IMR-90 (cell line): ENCODE data around the gene ZNF473. TPM values are rescaled to one million over a fixed set of nuclear protein-coding genes. Genes with fewer than 3 reads are reported as not detected.

Experiments
- ATAC-seq: fragments of 200-7000 bp; cut with Tn5 transposase; 2 replicates; pipeline ENCODE4 v1.9.1; 2020; ENCODE audit warnings: low read depth, mild to moderate bottlenecking, moderate library complexity
- BruUV-seq: library from RNA; stranded (reverse); fragments of 400-500 nt; replicated peaks from 2 replicates; lab custom pipeline; 2021; lab: Mats Ljungman, UMichigan
- CTCF ChIA-PET: fragments of 300-600 bp; formaldehyde crosslinking; extraction: SDS; loops from one replicate; lab custom pipeline; 2021; ENCODE audit warnings: antibody characterized with exemption; lab: Yijun Ruan, JAX
- POLR2A ChIA-PET: fragments of 300-600 bp; sonication (Branson Sonifier 250); formaldehyde crosslinking; loops from one replicate; lab custom pipeline; 2022; ENCODE audit warnings: antibody characterized with exemption; ENCODE audit not compliant: unreplicated experiment; lab: Charles Lee
- DNase-seq: peaks from one replicate; pipeline ENCODE4 v3.0.0; 2013
- H2AFZ ChIP-seq: replicated peaks from 2 replicates; pipeline ENCODE3; 2013; ENCODE audit warnings: low read length, mild to moderate bottlenecking; ENCODE audit not compliant: poor library complexity
- H2AK5ac ChIP-seq: 2 replicates; pipeline ENCODE4 v1.6.1; 2013; ENCODE audit warnings: low read depth, low read length, inconsistent platforms
- H2AK9ac ChIP-seq: replicated peaks from 2 replicates; pipeline ENCODE3; 2013; ENCODE audit warnings: mild to moderate bottlenecking, low read depth, low read length, moderate library complexity; ENCODE audit not compliant: poor library complexity
- H2BK120ac ChIP-seq: 2 replicates; pipeline ENCODE4 v1.6.1; 2013; ENCODE audit warnings: low read depth, low read length, inconsistent platforms
- H2BK15ac ChIP-seq: 3 replicates; pipeline ENCODE4 v1.6.1; 2013; ENCODE audit warnings: low read depth, low read length, inconsistent platforms
- H2BK20ac ChIP-seq: 2 replicates; pipeline ENCODE4 v1.6.1; 2013; ENCODE audit warnings: low read depth, mild to moderate bottlenecking, inconsistent platforms, low read length, moderate library complexity
- H2BK5ac ChIP-seq: 2 replicates; pipeline ENCODE4 v1.6.1; 2013; ENCODE audit warnings: mild to moderate bottlenecking, low read depth, low read length, inconsistent platforms; ENCODE audit not compliant: poor library complexity, severe bottlenecking
- H3K14ac ChIP-seq: replicated peaks from 2 replicates; pipeline ENCODE4 v1.6.1; 2013; ENCODE audit warnings: low read depth, low read length, inconsistent platforms
- H3K18ac ChIP-seq: 2 replicates; pipeline ENCODE4 v1.6.1; 2013; ENCODE audit warnings: low read depth, low read length, control low read depth
- H3K23ac ChIP-seq: 2 replicates; pipeline ENCODE4 v1.6.1; 2013; ENCODE audit warnings: low read depth, low read length, inconsistent platforms
- H3K27ac ChIP-seq: 2 replicates; pipeline ENCODE4 v1.5.1; 2013; ENCODE audit warnings: mild to moderate bottlenecking, control low read depth, low read length; ENCODE audit not compliant: insufficient read depth
- H3K27me3 ChIP-seq: 2 replicates; pipeline ENCODE4 v1.6.1; 2013; ENCODE audit warnings: low read length; ENCODE audit not compliant: control insufficient read depth, insufficient read depth
- H3K36me3 ChIP-seq: 2 replicates; pipeline ENCODE4 v1.6.1; 2013; ENCODE audit warnings: low read length, mixed read lengths; ENCODE audit not compliant: control insufficient read depth, insufficient read depth
- H3K4ac ChIP-seq: 2 replicates; pipeline ENCODE4 v1.6.1; 2013; ENCODE audit warnings: low read depth, low read length, inconsistent platforms
- H3K4me1 ChIP-seq: 2 replicates; pipeline ENCODE4 v1.6.1; 2013; ENCODE audit warnings: low read length, mixed read lengths; ENCODE audit not compliant: control insufficient read depth, insufficient read depth
- H3K4me2 ChIP-seq: 2 replicates; pipeline ENCODE4 v1.6.1; 2013; ENCODE audit warnings: low read depth, mild to moderate bottlenecking, control low read depth, low read length, moderate library complexity
- H3K4me3 ChIP-seq: 2 replicates; pipeline ENCODE4 v1.5.1; 2013; ENCODE audit warnings: low read depth, mild to moderate bottlenecking, control low read depth, low read length, moderate library complexity; ENCODE audit not compliant: insufficient read depth
- H3K56ac ChIP-seq: 2 replicates; pipeline ENCODE4 v1.6.1; 2013; ENCODE audit warnings: low read length, inconsistent platforms; ENCODE audit not compliant: insufficient read depth; ENCODE audit errors: extremely low read depth
- H3K79me1 ChIP-seq, 2 experiments: 2 replicates each; pipeline ENCODE4 v1.6.1; 2013; ENCODE audit warnings: low read length in 2 of 2, inconsistent platforms in 1 of 2, low read depth in 1 of 2
- H3K9ac ChIP-seq: 2 replicates; pipeline ENCODE4 v1.6.1; 2013; ENCODE audit warnings: low read depth, low read length, control low read depth
- H3K9me1 ChIP-seq: 2 replicates; pipeline ENCODE4 v1.6.1; 2013; ENCODE audit warnings: low read length, inconsistent platforms; ENCODE audit not compliant: insufficient read depth
- H3K9me3 ChIP-seq: 2 replicates; pipeline ENCODE4 v1.6.1; 2013; ENCODE audit warnings: low read length; ENCODE audit not compliant: control insufficient read depth, insufficient read depth
- H4K20me1 ChIP-seq: 2 replicates; pipeline ENCODE4 v1.6.1; 2013; ENCODE audit warnings: low read length, inconsistent platforms; ENCODE audit not compliant: insufficient read depth
- H4K5ac ChIP-seq: 2 replicates; pipeline ENCODE4 v1.6.1; 2013; ENCODE audit warnings: mild to moderate bottlenecking, low read depth, low read length, control low read depth
- H4K8ac ChIP-seq, 2 experiments: 2 replicates each; pipeline ENCODE4 v1.6.1; 2013; ENCODE audit warnings: low read depth in 2 of 2, low read length in 2 of 2, control low read depth in 1 of 2, inconsistent platforms in 1 of 2
- H4K91ac ChIP-seq: 2 replicates; pipeline ENCODE4 v1.6.1; 2013; ENCODE audit warnings: low read depth, low read length, inconsistent platforms; ENCODE audit not compliant: insufficient read depth
- BHLHE40 ChIP-seq: fragments of 150-350 bp; IDR thresholded peaks from 2 replicates; pipeline ENCODE4 v1.6.1; 2016; ENCODE audit warnings: mild to moderate bottlenecking, low read depth, low read length
- CEBPB ChIP-seq: IDR thresholded peaks from 2 replicates; pipeline ENCODE4 v1.6.1; 2012; ENCODE audit warnings: low read depth, low read length, improper control_type of control experiment
- CHD1 ChIP-seq: IDR thresholded peaks from 2 replicates; pipeline ENCODE4 v1.6.1; 2012; ENCODE audit warnings: low read depth, low read length, improper control_type of control experiment
- CTCF ChIP-seq: conservative IDR thresholded peaks from 2 replicates; pipeline ENCODE4 v1.5.1; 2012; ENCODE audit warnings: mild to moderate bottlenecking, low read depth, low read length, improper control_type of control experiment
- ELK1 ChIP-seq: fragments of 150-350 bp; IDR thresholded peaks from 2 replicates; pipeline ENCODE4 v1.6.1; 2016; ENCODE audit warnings: low read depth, mild to moderate bottlenecking, low read length, moderate library complexity, borderline replicate concordance
- FOS ChIP-seq: fragments of 150-350 bp; IDR thresholded peaks from 2 replicates; pipeline ENCODE4 v1.6.1; 2016; ENCODE audit warnings: low read depth, low read length
- MAFK ChIP-seq: IDR thresholded peaks from 2 replicates; pipeline ENCODE4 v1.6.1; 2012; ENCODE audit warnings: low read depth, low read length, improper control_type of control experiment
- MAZ ChIP-seq: IDR thresholded peaks from 2 replicates; pipeline ENCODE4 v1.6.1; 2012; ENCODE audit warnings: low read depth, mild to moderate bottlenecking, low read length, improper control_type of control experiment, moderate library complexity, borderline replicate concordance
- MXI1 ChIP-seq: IDR thresholded peaks from 2 replicates; pipeline ENCODE4 v1.6.1; 2012; ENCODE audit warnings: low read depth, mild to moderate bottlenecking, low read length, moderate library complexity, borderline replicate concordance
- NFE2L2 ChIP-seq: fragments of 150-350 bp; IDR thresholded peaks from 2 replicates; pipeline ENCODE4 v1.6.1; 2016; ENCODE audit warnings: low read depth, mild to moderate bottlenecking, low read length
- POLR2A ChIP-seq: IDR thresholded peaks from 2 replicates; pipeline ENCODE4 v1.6.1; 2012; ENCODE audit warnings: mild to moderate bottlenecking, low read depth, low read length
- RAD21 ChIP-seq: IDR thresholded peaks from 2 replicates; pipeline ENCODE4 v1.6.1; 2012; ENCODE audit warnings: low read length, improper control_type of control experiment
- RCOR1 ChIP-seq: IDR thresholded peaks from 2 replicates; pipeline ENCODE4 v1.6.1; 2012; ENCODE audit warnings: mild to moderate bottlenecking, low read length, improper control_type of control experiment; ENCODE audit not compliant: insufficient replicate concordance
- RFX5 ChIP-seq: IDR thresholded peaks from 2 replicates; pipeline ENCODE4 v1.8.0; 2012; ENCODE audit warnings: low read depth, mild to moderate bottlenecking, low read length, moderate library complexity
- SMC3 ChIP-seq: fragments of 150-350 bp; IDR thresholded peaks from 2 replicates; pipeline ENCODE4 v1.6.1; 2016; ENCODE audit warnings: low read depth, mild to moderate bottlenecking, antibody characterized with exemption, low read length, moderate library complexity
- USF2 ChIP-seq: fragments of 150-350 bp; IDR thresholded peaks from 2 replicates; pipeline ENCODE4 v1.6.1; 2017; ENCODE audit warnings: mild to moderate bottlenecking, antibody characterized with exemption, low read length, low read depth
- WGBS, 2 experiments: methylation state at CpG; one replicate each; pipeline versions ENCODE4 v1.1.5 to v1.1.7; 2013; ENCODE audit warnings: missing lambda C conversion rate in 2 of 2; ENCODE audit not compliant: insufficient read length in 1 of 2; ENCODE audit errors: extremely low coverage in 2 of 2; 5-methylcytosine and 5-hydroxymethylcytosine counted together
- dilution Hi-C: fragments of 300-500 bp; cut with HindIII; formaldehyde crosslinking; loops from one replicate; pipeline ENCODE4 v1.14.3; 2018; ENCODE audit warnings: low sequenced_read_pairs; ENCODE audit not compliant: unreplicated experiment
- in situ Hi-C: fragments of 300-500 bp; cut with MboI; formaldehyde crosslinking; loops from 3 replicates; pipeline ENCODE4 v1.14.3; 2019; ENCODE audit warnings: low sequenced_read_pairs, inconsistent platforms, mixed read lengths
- intact Hi-C: fragments of 100-400 bp; cut with micrococcal nuclease; formaldehyde crosslinking; loops from 2 replicates; pipeline ENCODE4 v1.10.0; 2022
- polyA plus RNA-seq, 3 experiments: library from polyadenylated mRNA; depleted of rRNA; stranded (reverse); fragments of >200 nt; gene quantifications; 2 replicates each; pipeline ENCODE4 v1.2.3, GENCODE V29; 2012; ENCODE audit warnings: low replicate concordance in 1 of 3
- total RNA-seq: library from RNA; depleted of rRNA; stranded (reverse); fragments of >200 nt; gene quantifications from 2 replicates; pipeline ENCODE4 v1.2.3, GENCODE V29; 2012

ZNF473 gene
- total and polyA plus RNA-seq, 2 of the 4 experiments (the other 2 are of a cell fraction) = 4.5 to 13.3 TPM

DNA sequence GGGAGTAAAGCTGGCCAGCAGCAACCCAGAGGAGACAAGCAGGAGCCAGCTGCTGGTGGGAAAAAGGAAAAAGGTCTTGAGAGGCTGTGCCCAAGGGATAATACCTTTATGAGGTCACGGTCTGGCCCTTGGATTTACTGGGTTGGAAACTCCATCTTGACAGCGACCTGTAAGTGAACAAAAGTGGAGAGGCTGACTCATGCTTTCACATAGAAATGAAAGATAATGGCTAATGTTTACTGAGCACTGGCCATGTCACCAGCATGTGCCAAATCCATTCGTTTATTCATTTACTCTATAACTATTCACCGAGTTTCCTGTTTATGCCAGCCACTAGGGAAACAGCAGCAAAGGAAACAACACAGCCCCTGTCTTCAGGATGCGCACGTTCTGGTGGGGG lies 5.3 kb upstream of the ZNF473 start:
- H3K4ac ChIP-seq = no peak overlapping the region
- no peak overlapping the region for H3K9ac ChIP-seq
- no peaks in the 10 kb centered on the region for H3K9me3 ChIP-seq
- no peak overlapping the region for H4K8ac ChIP-seq
- H3K79me1 ChIP-seq = peaks cover 29 to 60% of the 10 kb centered on the region in 2 experiments
- TF ChIP-seq RFX5 (no peak), ELK1 (no peak), CEBPB (no peak), MAFK (no peak), MXI1 (no peak), CHD1 (no peak), RAD21 (no peak), USF2 (no peak), NFE2L2 (no peak), CTCF (no peak), BHLHE40 (no peak), MAZ (no peak), FOS (no peak), POLR2A (no peak), SMC3 (no peak), RCOR1 (no peak)
- H3K4me1 ChIP-seq = no peaks in the 10 kb centered on the region
- no peaks in the 10 kb centered on the region for H3K27me3 ChIP-seq
- no peak overlapping the region for H3K27ac ChIP-seq
- dilution Hi-C loops (no loop called here), in situ Hi-C loops (no loop called here), intact Hi-C loops (no loop called here)
- H2BK120ac ChIP-seq = no peak overlapping the region
- 100% methylated on average over 1 of the region's 6 CpGs; no CpG with 5 or more reads in 1 of the 2 experiments for WGBS, 2 experiments
- H2AK9ac ChIP-seq = no peak overlapping the region
- H3K14ac ChIP-seq = no peak overlapping the region
- H3K36me3 ChIP-seq = peaks cover 28% of the 10 kb centered on the region
- ATAC-seq (no peak), DNase-seq (no peak)
- no peak overlapping the region for H2BK5ac ChIP-seq
- H3K4me2 ChIP-seq = no peak overlapping the region
- H2BK20ac ChIP-seq = no peak overlapping the region
- CTCF ChIA-PET = no interaction called here
- peaks cover 3% of the 10 kb centered on the region; the same call in 1 of the 2 replicates for H3K9me1 ChIP-seq
- no peak overlapping the region for H3K4me3 ChIP-seq
- H4K20me1 ChIP-seq = peaks cover 18% of the 10 kb centered on the region
- H3K18ac ChIP-seq = no peak overlapping the region
- H4K91ac ChIP-seq = no peak overlapping the region
- no peak overlapping the region for H3K23ac ChIP-seq
- no peak overlapping the region for H2BK15ac ChIP-seq
- H2AK5ac ChIP-seq = no peak overlapping the region
- H2AFZ ChIP-seq = no peak overlapping the region
- POLR2A ChIA-PET = no interaction called here
- no peak overlapping the region for H4K5ac ChIP-seq
- H3K56ac ChIP-seq = no peak overlapping the region
- no TSS peak for BruUV-seq
